HG03520 (cell line): ENCODE results near the gene ATP10D.
"Not testable (repeated sequence)": the region's sequence is repeated elsewhere in the genome, so short reads cannot be mapped to it uniquely, and the experiment has no call there.

Source experiments
- ATAC-seq: cut with Tn5 transposase; IDR thresholded peaks from one replicate; pipeline ENCODE4 v1.9.1; 2021; ENCODE audit warnings: mild to moderate bottlenecking, moderate library complexity; ENCODE audit not compliant: unreplicated experiment

ATP10D gene

DNA sequence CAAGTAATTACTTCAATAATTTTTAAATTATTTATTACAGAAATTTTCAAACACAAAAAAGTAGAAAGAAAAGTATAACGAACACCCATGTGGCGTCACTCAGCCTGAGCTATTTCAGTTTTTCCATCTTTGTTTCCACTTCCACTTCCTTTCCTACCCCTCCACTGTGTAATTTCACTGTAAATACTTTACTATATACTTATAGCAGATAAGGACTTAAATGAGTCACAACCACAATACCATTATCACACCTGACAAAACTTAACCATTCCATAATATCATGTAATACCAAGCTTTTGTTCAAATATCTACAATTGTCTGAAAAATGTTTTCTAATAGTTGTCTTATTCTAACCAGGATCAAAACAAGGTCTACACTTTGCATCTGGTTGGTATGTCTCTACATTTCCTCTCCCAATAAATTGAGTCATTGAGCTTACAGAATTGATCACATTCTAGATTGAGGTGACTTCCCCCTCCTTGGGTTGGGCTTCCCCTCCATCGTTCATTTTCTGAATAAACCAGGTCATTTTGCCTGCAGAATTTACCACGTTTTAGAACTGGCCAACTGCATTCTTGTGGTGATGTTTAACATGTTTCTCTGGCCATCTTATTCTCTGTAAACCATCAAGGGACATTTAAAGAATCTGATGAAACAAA, 48.7 kb downstream of the ATP10D start:
- ATAC-seq: no peak

DNA sequence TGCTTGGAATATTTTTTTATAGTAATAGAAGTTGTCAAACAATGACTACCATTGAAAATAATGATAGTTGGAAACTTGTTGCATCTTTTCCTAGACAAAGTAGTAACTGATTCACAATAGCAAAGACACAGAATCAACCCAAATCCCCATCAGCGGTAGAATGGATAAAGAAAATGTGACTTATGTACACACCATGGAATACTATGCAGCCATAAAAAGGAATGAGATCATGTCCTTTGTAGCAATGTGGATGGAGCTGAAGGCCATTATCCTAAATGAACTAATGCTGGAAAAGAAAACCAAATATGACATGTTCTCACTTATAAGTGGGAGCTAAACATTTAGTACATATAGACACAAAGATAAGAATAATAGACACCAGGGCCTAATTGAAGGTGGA, 49.7 kb downstream of the ATP10D start:
- no peak for ATAC-seq

DNA sequence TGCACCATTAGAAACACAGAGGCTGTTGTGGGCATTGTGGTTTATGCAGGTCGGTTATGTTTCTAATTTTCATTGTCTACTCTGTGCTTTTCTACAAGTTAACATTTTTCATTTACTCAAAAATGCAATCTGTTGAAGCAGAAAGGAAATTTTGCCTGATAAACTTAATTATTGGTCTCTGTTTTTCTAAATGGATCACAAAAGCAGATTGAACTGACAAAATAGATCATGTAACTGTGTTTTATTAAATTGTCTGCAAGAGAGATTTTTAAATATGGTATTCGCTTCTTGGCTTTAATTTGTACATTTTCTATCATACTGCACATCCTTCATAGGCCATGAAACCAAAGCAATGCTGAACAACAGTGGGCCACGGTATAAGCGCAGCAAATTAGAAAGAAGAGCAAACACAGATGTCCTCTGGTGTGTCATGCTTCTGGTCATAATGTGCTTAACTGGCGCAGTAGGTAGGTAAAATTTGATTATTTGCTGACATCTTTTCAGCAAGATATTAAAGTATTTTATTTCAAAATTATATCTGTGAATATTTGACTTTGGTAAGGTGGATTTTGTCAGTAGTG, 50.6 kb downstream of the ATP10D start:
- ATAC-seq: no peak

DNA sequence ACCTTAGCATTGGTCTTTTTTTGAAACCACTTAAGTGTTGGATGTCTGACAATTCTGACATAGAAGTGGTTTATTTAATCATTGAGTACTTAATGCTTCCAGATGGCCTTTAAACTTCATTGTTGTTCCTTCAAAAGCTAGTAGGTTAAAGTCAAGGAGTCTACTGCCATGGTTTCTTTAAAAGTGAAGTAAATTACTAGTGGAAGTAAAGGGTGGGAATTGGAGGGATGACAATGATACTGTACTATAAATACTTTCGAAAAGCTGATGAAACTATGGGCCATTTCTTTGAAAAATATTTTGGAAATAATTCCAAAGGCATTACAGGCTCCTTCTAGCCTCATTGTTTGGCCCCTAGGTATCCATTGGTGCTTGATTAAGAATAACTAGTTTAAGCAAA, 51.9 kb downstream of the ATP10D start:
- no peak for ATAC-seq

DNA sequence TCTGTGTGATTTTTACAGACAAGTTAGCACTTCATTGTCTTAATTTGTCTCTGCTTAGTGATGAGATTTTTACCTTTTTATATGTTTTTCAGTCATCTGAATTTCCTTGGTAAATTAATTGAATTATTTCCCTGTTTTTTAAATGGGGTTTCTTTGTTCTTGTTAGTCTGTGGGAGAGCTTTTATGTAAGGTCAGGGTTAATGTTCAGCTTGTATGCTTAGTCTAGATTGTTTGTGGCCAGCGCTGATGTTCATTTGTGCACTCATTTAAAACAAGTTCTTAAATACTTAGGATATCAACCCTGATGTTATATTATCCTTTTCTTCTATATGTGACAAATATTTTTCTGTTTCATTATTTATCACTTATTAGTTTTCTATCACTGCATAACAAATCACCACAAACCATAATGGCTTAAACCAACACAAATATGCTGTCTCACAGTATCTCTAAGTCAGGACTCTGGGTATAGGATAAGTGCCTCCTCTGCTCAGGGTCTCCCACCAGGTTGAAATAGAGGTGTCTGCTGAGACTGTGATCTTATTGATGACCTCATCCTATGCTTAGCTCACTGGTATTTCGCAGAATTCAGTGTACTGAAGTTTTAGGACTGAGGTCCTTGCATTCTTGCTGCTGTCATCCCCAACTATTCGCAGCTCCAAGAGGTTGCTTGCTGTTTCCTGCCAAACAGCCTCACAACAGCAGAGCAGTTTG, 53.2 kb downstream of the ATP10D start:
- ATAC-seq: no peak

DNA sequence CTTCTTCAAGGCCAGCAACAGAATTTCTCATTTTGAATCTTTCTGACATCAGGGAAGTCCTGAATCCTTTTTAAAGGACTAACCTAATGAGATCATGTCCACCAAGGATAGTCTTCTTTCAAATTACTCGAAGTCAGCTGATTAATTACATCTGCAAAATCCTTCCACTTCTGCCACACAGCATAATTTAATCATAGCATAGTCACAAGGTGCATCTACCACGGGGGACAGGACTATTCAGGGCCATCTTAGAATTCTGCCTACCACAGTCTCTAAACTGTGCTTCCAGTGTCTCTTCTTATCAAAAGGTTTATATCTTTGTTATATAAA, 53.7 kb downstream of the ATP10D start:
- no peak for ATAC-seq

DNA sequence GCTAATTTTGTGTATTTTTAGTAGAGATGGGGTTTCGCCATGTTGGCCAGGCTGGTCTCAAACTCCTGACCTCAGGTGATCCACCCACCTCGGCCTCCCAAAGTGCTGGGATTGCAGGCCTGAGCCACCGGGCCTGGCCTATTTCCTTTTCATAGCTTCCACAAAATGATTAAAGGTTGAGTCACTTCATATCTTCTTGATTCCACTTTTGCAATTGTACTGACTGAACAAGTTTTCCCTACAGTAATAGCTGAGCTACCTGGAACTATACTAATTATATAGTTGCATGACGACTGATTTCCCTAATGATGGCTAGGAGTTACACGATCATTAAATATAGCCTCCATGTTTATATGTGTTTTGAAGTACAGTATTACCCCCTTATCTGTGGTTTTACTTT, 57.6 kb downstream of the ATP10D start:
- ATAC-seq: not testable (repeated sequence)

DNA sequence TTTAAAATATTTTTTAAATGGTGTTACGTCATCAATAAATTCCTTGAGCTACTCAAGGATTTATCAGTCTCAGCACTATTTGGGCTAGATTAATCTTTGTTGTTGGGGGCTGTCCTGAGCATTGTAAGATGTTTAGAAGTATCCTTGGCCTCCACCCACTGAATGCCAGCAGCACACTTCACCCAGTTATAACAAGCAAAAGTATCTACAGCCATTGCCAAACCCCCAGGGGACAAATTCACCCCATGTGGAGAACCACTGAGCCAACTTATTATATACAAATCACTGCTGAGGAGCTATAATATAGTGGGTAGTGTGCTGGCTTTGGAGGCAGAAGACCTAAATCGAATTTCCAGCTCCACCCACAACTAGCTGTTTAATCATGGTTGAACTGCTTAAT, 58.3 kb downstream of the ATP10D start:
- ATAC-seq: no peak

DNA sequence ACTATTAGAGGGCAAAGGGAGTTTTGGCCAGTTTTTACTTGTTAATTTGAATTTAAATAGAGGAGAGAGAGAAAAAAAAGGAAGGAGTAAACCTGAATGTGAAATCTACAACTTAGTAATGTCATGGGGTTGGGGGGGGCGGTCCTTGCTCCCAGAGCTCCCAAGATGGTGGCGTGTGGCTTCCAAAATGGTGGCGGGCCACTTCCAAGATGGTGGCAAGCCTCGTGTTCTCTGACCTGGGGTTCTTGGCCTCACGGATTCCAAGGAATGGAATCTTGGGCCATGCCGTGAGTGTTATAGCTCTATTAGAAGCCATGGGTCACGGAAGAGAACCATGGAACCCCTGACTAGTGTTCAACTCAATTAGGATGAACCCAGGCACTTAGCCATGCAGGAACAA, 65.3 kb downstream of the ATP10D start:
- not testable (repeated sequence) for ATAC-seq

DNA sequence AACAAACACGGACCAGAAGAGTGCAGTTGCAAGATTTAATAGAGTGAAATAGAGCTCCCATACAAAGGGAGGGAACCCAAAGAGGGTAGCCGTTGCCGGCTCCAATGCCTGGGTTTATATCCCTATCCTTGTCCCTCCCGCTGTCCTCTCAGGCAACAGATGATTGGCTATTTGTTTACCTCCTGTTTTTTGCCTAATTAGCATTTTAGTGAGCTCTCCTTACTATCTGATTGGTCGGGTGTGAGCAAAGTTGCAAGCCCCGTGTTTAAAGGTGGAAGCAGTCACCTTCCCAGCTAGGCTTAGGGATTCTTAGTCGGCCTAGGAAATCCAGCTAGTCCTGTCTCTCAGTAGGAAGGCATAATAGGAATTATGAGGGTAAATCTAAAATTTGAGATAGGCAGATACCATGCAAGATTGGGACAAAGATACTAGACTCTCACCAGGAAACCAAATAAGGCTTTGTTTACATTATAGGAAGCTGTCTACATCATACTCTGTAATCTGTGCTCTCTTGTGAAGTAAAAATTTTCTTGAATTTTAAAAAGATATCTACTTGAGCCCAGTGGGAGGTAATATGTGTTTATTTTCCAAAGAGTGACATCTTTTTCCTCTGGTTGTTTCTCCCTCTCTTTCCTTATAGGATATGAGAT, 65.9 kb downstream of the ATP10D start:
- no peak for ATAC-seq

DNA sequence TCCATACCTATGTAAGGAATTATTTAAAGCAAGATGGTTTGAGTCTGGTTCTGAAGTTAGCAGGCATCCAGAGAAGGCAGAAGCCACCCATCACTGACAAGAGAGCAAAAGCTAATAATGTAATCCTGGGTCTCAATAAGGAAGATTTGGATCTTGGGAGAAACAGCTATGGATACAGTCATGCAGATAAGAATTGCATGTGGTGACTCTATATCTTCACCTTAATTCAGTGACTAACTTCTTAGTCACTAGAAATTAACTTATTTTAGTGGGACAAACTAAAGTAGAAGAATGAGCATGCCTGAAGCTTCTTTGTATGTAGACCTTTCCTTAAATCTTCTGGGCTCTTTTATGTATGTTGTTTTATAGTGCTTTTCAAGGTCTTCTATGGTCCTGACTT, 66.6 kb downstream of the ATP10D start:
- ATAC-seq: no peak

DNA sequence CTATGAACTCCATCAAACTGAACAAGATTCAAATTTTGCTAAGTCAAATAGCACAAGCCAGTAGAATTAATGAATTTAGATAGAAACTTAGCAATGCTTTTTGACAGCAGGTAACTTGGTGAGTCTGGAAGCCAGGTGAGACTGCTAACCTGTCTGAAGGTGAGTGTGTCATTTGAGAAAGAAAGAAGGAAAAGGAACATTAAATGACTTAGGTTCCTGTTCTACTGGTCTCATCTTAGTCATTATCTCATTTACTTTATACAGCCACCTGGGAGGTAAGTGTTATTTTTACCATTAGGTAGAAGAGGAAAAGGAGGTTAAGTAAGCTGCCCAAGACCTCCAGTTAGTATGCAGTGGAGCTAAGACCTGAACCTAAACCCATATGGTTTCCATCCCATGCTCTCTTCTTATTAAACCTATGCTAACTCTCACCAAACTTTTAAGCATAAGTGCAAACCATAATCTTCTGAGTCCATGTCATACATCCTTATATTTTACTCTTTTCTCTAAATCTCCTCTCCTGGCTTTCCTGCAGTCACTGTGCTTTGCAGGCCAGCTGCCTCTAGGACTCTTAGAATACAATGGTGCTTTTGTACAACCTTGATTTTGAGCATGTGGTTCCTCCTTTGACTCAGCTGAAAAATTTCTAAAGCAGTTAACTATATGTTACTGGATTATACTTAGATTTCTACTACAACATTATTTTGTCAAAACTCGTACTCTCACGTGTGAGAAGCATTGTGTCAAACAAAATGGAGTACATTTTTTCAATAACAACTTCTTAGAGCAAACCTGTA, 68.5 kb downstream of the ATP10D start:
- ATAC-seq: no peak

DNA sequence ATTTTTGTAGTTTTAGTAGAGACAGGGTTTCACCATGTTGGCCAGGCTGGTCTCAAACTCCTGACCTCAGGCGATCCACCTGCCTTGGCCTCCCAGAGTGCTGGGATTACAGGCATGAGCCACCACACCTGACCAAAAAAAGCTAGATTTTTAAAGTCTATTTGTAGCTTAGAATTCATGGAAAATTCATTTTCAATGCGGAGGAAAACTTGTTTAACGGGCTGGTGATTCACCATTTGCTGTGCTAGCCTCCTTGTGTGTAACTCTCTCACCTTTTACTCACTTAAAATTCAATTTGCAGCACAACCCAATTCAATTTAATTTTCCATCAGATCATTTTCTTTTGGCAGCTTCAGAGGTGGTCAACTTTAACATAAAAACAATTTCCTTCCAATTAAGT, 70.8 kb downstream of the ATP10D start:
- ATAC-seq: not testable (repeated sequence)

DNA sequence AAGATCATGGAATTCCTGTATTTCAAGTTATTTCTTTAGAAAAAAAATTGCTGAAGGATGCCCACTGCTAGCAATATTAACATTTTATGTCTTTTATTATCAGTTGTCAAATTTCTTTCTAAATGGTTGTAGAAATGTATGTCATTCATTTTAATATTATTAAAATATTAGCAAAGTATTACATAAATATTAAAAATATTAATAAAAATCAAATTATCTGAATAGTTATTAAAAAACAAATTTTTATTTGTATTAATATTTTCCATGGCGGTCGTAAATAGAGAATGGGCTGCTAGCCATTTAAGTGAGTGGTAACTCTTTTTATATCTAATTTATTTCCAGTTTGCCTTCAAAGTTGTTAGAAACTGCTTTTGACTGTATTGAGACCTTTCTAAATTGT, 72.2 kb downstream of the ATP10D start:
- ATAC-seq: no peak

DNA sequence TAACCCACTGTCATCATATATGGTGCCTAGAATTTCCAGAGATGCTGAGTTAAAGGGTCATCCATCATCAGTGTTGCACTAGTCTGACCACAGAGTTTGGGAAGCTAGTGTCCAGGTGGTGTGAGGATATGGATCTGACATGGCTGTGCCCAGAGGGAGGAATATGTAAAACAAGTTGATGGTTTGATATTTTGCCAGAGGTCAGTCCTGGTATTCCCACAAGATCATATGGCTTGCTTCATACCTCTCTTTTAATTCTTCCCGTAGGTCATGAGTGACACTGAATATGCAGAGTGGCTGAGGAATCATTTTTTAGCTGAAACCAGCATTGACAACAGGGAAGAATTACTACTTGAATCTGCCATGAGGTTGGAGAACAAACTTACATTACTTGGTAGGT, 75.6 kb downstream of the ATP10D start:
- ATAC-seq: no peak

DNA sequence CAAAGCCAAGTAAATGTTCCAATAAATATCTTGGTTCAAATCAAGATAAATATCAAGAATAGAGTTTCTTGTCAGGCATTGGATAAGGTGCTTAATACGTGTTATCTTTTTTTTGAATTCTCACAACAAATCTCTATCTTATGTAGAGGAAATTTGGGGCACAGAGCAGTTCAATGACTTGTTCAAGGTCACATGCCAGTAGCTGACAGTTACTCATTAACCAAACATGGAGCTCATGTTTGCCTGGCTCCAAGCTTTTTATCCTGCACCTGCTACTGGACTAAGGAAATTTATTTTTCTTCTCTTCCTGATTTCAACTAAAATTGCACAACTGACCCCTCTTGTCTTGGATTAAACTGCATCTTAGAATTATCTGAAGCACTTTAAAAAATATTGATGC, 76.3 kb downstream of the ATP10D start:
- ATAC-seq: no peak

DNA sequence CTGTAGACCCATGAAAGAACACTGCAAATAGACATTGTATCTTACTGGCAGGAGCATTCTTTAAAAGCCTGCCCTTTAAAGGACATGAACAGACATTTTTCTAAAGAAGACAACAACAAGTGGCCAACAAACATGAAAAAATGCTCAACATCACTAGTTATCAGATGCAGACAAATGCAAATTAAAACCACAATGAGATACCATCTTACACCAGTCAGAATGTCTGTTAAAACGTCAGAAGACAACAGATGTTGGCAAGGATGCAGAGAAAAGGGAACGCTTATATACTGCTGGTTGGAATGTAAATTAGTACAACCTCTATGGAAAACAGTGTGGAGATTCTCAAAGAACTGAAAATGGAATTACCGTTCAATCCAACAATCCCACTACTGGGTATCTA, 77.2 kb downstream of the ATP10D start:
- no peak for ATAC-seq

DNA sequence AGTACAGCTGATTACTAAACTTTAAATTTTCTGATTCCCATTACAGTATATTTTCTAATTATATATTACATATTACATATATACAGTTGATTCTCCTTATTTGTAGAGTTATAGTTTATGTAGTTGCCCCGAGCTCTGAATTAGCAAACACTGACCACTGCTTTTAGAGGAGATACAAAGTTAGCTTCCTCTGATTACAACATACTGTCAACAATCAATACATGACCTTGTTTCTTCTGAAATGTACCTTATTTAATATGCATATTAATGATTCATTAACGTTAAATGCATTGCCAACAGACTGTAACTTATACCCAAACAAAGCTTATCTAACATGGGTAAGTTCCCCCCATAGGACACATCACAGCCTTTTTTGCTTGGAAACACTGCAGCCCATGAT, 81.5 kb downstream of the ATP10D start:
- ATAC-seq: no peak

DNA sequence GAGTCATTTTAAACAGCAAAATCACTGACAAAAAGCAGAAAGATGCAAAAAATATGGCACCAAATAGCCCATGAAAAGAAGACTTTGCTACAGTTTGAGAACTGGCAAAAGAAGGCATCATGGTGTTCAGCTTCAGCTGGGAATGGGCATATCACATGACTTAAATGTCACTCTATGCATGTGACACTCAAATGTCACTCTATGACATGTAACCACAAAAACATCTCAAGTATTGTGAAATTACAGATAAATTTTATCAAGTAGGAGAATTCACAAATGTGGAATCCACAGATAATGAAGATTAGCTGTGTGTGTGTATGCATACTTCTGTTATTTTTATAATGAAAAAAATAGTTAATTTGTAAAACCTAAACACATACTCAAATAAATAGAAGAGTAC, 81.9 kb downstream of the ATP10D start:
- ATAC-seq: no peak

DNA sequence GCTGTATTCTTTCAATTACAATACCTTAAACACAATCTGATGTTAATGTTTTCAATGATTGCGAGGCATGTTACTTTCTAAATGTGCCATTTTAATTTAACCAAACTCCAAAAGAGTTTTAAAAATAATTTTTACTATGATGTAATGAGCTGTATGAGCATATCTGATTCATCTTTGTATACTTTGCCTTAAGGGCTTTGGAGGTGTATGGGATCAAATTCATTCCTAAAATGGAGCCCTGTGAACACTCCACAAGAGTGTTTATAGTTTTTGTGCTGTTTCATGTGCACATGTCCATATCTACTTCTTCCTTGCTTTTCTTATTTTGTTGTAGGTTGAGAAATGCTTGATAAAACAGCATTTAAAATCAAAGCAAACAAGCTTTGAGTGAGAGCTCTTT, 82.4 kb downstream of the ATP10D start:
- ATAC-seq: no peak

DNA sequence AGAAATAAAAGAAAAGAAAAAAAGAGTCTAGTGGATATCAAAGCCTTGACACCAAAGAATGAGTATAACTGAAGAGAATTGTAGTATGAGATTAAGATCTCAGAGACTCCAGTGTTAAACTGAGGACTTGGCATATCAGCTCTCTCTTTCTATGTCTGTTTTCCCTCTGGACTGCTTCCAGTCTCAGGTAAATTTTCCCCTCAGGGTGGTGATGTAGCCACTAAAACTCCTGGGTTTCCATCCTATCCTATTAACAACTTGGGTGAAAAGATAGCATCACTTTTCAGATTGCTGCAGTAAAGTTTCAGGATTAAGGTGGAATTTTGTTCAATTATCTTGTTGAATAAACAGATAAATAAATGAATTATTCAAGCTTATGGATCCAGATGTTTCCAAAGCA, 85.7 kb downstream of the ATP10D start:
- ATAC-seq: no peak
